Choroid plexus epithelial cell (primary cell): ENCODE results near the gene VGLL4.
A peak's percentile ranks its signal among the peaks of the same experiment; 100 is the strongest.
"Not testable (repeated sequence)": the region's sequence is repeated elsewhere in the genome, so short reads cannot be mapped to it uniquely, and the experiment has no call there.

ENCODE experiments used
- DNase-seq: peaks from one replicate; pipeline ENCODE4 v3.0.0-alpha.2; 2010; ENCODE audit warnings: low read depth
- H3K4me3 ChIP-seq: 2 replicates; pipeline ENCODE4 v1.5.1; 2011; ENCODE audit warnings: low read depth, mild to moderate bottlenecking, control low read depth, low read length, moderate library complexity
- TF ChIP-seq, protein P1 (sequence below): conservative IDR thresholded peaks from 2 replicates; pipeline ENCODE4 v1.5.1; 2011; ENCODE audit warnings: low read depth, mild to moderate bottlenecking, control low read depth, inconsistent platforms, low read length, moderate library complexity

Gene VGLL4

DNA sequence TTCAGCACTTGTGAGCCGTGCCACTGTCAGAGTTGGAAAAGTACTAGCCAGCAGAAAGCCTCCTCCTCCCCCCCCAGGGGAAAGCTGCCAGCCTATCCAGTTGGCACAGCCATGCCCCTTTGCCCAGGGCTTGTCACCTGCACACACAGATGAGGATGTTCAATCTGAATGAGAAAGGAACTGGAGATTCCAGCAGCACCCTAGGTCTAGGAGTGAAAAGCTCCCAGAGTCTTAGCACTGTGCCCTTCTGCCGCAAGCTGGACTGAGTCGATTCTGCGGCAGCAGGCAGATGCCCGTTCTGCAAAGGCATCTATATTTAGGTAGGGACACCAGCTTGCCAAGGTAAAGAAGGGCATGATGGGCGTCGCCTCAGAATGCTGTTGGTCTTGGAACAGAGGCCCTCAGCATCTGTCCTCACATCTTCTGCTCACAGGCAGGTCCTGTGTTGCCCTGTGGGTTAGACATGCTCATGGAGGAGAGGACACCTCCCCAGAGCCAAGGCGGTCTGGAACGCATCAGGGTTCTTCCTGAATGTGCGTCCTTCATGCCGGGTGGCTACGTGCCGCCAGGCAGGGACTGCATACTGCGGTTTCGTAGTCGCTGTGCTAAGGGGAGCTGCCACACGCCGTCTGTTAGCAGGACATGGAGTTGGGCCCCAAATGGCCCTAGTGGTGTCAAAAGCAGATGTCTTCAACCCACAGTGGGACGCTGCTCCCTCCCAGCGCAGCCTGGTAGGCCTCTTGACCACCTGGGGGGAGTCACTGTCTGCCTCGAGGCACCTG, 109.5 kb downstream of the VGLL4 start:
- no peak for DNase-seq
- no peak overlapping the region for H3K4me3 ChIP-seq
- TF ChIP-seq, protein P1, sequence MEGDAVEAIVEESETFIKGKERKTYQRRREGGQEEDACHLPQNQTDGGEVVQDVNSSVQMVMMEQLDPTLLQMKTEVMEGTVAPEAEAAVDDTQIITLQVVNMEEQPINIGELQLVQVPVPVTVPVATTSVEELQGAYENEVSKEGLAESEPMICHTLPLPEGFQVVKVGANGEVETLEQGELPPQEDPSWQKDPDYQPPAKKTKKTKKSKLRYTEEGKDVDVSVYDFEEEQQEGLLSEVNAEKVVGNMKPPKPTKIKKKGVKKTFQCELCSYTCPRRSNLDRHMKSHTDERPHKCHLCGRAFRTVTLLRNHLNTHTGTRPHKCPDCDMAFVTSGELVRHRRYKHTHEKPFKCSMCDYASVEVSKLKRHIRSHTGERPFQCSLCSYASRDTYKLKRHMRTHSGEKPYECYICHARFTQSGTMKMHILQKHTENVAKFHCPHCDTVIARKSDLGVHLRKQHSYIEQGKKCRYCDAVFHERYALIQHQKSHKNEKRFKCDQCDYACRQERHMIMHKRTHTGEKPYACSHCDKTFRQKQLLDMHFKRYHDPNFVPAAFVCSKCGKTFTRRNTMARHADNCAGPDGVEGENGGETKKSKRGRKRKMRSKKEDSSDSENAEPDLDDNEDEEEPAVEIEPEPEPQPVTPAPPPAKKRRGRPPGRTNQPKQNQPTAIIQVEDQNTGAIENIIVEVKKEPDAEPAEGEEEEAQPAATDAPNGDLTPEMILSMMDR = no peak

DNA sequence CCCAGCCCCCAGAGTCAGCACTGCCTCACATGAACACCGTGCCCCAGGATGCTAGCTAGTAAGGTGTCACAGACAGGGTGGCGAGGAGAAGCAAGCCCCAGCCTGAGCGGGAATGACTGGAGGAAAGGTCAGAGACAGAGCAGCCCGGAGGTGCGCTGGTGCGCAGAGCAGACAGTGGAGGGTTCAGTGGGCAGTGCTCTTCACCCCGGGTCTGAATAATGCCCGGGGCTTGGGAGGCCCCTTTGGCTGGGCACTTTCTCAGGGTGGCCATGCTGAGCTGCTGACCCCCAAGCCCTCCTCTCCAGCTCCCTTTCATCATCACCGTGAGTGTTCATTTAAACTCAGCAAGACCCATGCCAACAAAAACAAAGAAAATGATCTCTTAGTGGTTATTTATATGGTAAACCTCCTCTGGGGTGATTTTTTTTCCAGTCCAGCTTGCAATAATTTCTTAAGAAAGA, 110.8 kb downstream of the VGLL4 start:
- TF ChIP-seq, protein P1 = peak; percentile 0
- no peak overlapping the region for H3K4me3 ChIP-seq
- peak; percentile 94 for DNase-seq

DNA sequence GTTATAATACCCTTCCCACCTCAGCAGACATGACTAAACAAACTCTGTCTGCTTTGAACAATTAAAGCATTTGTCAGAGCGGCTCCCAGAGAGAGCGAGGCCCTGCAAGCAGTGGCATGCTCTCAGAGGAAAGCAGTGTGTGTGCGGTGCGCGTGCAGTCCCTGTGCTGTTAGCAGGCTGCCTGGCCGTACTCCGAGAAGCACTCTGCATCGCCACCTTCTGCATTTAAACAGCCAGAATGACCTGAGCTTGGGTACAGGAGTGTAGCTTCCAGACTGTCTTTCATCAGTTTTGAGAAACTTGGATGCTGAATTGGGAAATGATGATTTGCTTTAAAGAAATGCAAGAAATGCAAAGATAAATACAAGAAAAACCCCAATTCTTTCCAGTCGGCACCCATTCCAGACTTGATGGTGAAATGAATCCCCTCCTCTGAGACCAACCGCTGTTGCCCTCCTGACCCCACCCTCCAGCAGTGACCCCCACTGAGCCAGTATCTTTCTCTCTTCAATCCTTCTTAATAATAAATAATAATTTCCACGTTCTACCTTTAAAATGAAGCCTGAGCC, 113.5 kb downstream of the VGLL4 start:
- H3K4me3 ChIP-seq = no peak overlapping the region
- TF ChIP-seq, protein P1 = peak; percentile 58
- peak; percentile 100 for DNase-seq

DNA sequence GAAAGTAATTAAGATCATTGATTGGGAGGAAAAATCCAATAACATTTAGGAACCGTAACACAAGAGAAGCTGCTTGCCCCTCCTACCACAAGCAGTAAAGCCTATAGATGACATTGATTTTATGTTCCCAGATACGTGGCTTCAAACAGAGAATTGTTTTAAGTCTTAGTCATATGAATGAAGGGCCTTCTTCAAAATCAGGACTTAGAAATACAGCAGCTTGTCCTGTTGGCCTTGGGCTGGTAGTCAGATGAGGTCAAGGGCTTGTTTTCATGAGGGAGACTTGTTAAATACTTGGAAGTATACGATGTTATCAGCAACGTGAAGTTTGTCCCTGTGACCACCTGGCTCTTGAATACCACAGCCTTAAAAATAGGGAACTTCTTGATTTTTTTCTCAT, 114.4 kb downstream of the VGLL4 start:
- peak; percentile 42 for DNase-seq
- TF ChIP-seq, protein P1 = no peak
- H3K4me3 ChIP-seq = no peak overlapping the region

DNA sequence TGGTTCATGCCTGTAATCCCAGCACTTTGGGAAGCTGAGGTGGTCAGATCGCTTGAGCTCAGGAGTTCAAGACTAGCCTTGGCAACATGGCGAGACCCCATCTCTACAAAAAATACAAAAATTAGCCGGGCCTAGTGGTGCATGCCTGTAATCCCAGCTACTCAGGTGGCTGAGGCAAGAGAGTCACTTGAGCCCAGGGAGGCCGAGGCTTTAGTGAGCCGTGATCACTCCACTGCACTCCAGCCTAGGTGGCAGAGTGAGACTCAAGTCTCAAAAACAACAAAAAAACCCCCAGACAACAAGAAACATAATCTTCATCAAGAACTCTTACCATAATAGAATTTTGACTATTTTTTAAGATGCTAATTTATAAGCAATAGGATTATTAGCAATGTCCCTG, 117.6 kb downstream of the VGLL4 start:
- DNase-seq, H3K4me3 ChIP-seq: not testable (repeated sequence)

DNA sequence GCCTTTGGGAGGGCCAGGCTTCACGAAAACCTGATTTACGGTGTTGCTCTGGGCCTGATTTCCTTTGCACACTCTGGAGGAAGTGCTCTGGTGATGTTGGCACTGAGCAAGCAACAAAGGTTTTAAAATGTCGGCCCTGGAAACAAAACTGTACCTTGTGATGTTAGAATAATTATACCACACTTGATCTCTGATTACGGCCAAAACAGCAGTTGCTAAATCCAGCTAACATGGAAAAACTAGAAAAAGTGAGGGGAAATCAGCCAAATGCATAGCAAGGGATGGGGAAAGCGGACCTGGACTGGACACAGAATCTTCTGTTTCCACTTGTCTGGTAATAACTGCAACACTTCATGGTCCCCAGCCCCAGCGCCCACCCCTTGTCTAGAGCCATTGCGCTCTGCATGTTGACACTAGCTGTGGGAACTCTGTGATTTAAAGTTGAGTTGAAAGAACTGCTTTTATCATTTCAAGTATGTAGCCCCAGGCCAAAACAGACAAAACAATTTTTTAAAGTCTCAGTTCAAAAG, 120.1 kb downstream of the VGLL4 start:
- H3K4me3 ChIP-seq = no peak overlapping the region
- no peak for DNase-seq
- TF ChIP-seq, protein P1 = no peak

DNA sequence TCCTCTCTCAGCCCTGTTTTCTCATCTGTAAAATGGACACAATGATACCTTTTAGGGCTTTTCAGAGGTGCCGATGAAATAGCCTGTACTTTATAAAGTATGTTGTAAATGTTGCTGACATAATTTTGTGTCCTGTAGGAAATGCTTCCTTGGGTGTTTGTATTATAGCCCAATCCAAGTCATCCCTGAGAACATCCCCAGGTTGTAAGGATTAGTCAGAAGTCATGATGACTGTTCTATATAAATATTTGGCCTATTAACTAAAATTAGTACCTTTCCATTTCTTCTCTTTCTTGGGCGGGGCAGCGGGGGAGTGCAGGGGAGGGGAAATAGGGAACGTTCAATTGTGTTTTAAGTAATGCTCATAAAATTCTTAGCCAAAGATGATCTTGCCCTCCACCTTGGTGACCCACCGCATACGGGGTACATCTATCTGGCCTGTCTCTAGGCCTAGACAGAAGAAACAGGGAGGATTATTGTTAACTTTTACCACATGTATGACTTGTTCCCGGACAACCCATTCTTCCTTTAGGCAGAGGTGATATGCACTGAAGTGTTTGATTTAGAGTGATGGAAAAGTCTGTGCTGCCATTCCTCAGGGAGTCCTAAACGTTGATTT, 120.7 kb downstream of the VGLL4 start:
- H3K4me3 ChIP-seq = no peak overlapping the region
- TF ChIP-seq, protein P1 = no peak
- no peak for DNase-seq
